ENCODE results near the gene MDFIC. TPM values are rescaled to one million over a fixed set of nuclear protein-coding genes. Genes with fewer than 3 reads are reported as not detected.

MDFIC gene
- total RNA-seq, 1 donor from 2014 or later: 49.8 TPM

GRCh38 chr7:115060095-115060870 is 138.4 kb downstream of the MDFIC start:
- intact Hi-C loops (cut with DNase I): no loop called here
- DNase-seq (ENCODE audit: low spot score): no peak

GRCh38 chr7:115066050-115066449 is 144.2 kb downstream of the MDFIC start:
- DNase-seq (ENCODE audit: low spot score): no peak
- intact Hi-C loops (cut with DNase I): no loop called here

- no peak for DNase-seq (ENCODE audit: low spot score)
- intact Hi-C loops (cut with DNase I): no loop called here
Observed at GRCh38 chr7:115066634-115067033, 144.7 kb downstream of the MDFIC start.

DNA sequence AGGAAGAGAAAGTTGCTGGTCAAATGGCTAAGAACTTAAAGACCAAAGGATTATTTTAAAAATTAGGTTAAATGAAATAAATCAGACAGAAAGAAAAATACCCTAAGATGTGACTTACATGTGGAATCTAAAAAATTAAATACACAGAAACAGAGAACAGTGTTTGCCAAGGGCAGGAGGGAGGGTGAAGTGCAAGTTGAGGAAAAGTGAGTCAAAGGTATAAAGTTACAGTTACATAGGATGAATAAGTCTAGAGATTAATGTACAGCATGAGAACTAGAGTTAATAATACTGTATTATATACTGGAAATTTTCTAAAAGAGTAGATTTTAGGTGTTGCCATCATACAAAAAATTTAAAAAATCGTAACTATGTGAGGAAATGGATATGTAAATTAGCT is 146.3 kb downstream of the MDFIC start:
- DNase-seq (ENCODE audit: low spot score): no peak
- intact Hi-C loops (cut with DNase I): no loop called here

Data from cardiac septum (tissue), 1 donor.